CD4-positive, alpha-beta T cell treated with Interleukin-4 for 1 hour (primary cell): ENCODE measurements around the gene NFIB.

Source experiments
- DNase-seq, 2 donors: peaks; one replicate each; pipeline ENCODE4 v3.0.0-alpha.2; 2020 to 2022

Gene NFIB

DNA sequence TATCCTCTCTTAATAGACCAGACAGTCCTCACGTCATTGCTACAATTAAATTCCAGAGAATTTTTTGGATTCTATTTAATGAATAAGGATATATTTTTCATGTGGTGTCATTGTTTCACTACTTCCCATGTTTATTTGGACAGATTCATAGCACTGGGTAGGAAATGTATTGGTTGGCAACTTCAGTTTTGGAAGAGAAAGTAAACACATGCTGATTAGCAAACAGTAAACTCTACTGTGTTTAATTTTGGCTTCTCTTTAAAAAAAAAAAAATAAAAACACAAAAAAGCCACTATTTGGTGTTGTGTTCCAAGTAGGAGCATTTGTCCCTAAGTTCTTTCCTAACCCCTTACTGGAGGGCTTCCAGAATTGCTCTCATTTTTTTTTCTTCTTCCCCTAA lies 77.3 kb downstream of the NFIB start:
- DNase-seq, result no peak

DNA sequence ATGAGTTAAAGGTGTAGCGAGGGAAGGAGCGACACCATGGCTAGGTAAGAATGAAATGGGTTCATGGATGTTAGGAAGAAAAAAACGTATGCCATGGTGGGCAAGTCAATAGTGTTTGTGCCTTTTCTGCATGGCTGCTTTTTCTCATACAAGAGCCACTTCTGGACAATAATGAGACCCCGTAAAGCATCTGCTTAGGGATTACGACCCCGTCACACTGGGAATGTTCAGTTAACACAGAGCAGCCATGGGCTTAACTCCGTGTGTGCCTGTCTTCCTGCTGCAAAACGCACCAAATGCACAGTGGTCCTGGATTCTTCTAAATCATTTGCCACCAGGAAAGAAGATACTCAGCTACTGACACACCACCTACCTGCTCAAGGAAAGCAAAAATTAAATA lies 81.8 kb downstream of the NFIB start:
- DNase-seq, result no peak

DNA sequence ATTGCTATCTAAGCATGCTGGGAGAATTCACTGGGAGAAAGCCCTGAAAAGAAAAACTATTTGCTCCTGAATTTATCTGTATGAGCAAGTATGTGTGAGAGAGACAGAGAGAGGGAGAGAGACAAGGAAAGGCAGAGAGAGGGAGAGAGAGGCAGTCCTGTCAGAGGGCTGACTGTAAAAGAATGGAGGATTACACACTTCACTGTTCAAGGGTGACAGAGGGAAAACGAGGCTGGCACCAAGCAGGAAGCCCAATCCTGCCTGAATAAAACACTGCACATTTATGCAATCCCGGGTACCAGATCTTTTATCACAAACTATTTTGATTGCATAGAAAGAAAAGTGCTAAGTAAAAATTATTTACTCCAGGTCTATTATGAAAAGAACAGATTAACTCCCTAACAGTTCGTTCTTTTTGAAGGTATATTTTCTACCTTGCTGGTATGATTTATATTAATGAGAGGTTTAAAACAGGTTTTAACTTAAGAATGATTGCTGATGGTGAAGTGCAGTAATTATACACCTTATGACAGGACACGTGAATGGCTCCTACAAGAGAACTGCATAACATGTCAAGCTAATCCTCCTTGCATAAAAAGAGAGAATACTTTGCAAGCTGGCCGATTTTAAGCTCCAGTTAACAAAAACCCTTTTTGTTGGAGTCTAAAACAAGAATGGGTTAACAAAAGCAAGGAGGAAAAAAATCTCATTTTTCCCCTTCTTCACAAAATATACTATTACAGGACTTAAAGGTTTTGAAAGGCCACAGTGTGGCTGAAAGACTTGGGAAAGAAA lies 82.5 kb downstream of the NFIB start:
- DNase-seq, result no peak

DNA sequence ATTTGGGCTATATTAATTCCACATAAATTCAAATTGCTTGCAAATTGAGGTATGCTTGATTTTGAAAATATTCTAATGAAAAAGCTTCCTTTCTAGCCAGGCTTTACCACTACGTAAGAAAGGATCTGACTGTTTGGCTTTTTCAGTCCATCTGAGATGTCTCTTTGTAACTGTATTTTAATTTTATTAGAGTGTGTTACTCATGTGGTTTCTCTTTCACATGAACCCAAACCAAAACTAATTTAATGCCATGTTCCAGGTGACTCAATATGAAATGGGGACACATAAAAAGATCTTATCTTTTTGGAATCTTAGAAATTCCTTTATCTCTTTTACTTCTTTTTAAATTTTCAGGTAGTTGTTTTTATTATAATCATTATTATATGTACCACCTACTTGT lies 85.3 kb downstream of the NFIB start:
- no peak for DNase-seq

DNA sequence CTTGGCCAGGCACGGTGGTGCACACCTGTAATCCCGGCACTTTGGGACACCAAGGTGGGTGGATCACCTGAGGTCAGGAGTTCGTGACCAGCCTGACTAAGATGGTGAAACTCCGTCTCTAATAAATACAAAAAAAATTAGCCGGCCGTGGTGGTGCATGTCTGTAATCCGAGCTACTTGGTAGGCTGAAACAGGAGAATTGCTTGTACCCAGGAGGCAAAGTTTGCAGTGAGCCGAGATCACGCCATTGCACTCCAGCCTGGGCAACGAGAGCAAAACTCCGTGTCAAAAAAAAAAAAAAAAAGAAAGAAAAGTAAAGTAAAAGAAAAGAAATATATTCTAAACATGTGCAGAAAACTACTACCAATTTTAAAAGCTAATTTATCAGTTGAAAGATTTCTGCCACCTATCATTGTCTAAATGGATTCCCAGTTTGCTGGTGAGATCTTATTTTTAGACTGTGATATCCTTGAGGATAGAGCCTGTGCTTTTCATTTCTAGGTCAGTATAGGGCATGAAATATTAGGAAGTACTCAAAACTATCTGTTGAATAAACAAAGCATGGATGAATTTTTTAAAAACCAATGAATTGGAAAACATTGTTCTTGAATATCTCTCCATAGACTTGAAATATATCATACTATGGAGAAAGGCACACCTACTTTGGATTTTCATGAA lies 86.9 kb downstream of the NFIB start:
- no peak for DNase-seq

DNA sequence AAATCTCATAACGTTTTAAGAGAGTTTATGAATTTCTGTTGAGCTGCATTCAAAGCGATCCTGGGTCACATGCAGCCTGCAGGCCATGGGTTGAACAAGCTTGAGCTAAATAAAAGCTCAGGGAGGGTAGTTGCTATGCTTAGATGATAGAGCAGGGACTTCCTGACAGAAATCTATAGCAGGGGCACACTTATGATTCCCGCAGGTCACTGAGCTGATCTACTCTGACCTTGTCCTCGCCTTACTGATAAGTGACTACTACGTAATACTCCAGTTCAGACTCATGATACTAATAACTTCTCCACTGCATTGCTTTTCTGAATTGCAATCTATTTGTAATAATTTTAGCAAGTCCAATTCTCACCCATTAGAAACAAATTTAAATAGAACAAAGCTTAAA lies 90.9 kb downstream of the NFIB start:
- DNase-seq, result no peak

DNA sequence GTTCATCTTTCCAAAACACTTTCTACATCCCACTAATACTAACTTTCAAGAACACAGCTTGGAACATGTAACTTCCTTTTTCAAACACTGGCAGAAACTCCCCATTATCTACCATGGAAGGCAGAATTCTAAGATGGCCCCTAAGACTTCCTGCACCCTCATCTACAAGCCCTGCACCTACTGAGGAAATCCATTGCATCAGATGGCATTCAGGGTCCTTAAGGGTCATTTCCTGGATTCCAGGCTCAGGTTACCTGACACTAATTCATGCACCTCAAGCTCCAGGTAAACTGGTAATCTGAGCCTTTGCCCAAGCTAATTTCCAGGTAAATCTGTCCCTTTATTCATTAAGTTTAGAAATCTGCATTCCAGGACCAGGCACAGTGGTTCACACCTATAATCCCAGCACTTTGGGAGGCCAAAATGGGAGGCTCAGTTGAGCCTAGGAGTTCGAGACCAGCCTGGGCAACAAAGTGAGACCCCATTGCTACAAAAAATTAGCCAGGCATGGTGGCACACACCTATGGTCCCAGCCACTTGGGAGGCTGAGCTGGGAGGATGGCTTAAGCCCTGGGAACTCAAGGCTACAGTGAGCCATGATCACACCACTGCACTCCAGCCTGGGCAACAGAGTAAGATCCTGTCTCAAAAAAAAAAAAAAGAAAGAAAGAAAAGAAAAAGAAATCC lies 91.6 kb downstream of the NFIB start:
- no peak for DNase-seq

DNA sequence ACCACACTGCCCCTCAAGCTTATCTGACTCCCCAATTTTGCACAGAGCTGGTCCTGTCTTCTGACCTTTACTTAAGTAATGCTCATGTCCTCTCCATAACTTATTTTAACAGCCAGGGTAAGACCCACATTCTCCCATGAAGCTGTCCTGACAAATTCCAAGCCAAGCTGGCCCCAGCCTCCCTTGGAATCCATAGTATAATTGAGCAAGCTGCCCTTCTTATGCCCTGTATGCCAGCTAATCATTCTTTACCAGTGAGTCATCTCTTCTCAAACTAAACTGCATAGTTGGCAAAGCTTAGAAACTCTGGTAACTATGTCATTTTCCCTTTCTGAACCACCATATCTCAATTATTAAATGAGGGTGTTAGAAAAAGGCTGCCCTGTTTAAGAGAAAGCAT lies 92.4 kb downstream of the NFIB start:
- DNase-seq, result no peak

DNA sequence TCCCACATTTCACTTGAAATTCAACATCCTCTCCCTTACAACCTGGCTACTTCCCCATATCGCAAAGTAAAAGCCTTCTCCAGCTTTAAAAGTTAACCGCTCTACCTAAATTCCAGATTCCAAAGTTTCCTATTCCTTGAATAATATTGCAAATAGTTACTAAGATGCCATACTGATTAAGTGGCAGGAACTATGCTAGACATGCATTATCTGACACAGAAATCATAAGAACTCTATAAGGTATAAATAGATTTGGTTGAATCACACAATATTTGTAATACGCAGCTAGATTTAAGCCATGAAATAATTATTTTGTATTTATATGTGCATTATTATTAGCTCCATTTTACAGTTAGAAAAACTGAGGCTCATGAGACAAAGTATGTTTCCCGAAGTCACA lies 92.8 kb downstream of the NFIB start:
- no peak for DNase-seq

DNA sequence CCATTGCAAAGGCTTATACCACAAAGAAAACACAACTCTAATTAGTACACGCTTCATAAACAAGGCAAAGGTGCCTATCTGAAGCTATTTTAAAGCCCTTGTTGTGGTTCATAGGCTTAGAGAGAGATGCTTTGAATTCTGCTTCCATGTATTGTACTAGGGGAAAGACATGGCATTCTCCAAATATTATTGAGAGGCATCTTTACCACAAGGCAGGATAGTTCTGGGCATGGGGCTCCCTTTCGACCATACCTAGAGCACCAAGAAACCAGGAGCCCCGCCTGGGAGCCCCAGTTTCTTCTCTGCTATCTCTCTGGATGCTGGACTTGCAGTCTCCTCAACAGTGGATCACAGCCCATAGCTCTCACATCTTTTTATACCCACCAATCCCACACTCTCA lies 93.7 kb downstream of the NFIB start:
- DNase-seq, result no peak

DNA sequence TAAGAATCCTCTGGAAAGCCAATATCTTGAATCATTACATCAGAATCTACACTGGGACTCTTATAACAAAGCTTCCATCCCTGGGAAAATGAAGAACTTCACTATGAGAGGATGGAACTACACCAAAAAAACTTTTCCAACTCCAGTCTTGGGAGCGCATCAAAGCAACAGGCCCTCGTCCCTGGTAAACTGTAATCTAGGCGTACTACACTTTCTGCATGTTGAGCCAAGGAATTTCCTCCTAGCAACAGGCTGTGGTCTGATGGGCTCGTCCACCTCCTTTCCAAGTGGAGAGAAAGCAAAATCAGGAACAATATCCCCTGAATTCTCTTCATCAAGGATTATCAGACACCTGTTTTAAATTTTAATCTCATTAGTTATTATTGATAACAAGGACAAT lies 94.1 kb downstream of the NFIB start:
- DNase-seq, result no peak

DNA sequence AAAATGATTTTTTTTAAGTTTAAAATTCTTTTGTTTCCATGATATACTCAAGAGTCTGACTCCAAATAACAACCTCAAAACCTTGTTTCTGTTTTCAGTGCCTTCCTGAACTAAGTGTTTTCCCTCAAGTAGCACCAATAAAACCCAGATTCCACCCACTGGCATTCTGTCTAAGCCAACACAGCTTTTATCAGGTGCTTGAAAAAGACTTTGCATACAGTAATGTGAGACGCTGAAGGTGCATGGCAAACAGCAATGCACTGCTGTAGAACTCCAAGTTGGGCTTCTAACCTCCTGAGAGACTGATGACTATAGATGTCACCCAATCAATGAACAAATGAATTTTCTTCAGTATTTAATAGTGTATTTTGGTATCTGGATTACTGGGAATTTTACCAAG lies 95.7 kb downstream of the NFIB start:
- DNase-seq, result no peak

DNA sequence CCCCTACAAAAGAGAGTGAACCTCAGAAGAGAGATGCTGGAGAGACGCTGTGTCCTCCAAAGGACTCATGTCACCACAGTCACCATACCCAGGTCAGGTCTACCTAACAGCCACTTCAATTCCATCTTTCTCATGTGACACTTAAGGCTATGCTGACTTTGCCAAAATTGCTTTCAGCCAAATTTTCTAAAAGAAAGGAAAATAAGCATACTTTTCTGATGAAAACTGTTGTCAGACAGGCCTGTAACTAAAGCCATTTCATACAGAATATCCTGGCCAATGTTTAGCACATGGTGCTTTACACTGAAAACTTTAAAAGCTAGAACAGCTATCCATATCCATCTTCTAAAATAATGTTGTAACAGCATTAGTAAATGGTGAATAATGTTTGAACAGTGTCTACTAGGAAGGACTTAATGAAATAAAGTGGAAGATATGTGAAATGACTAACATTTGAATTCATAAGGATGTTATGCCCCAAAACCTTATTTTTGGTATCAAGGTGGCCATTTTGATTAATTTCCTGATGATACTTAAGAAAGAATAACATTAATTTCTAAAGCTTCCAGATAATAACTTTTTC lies 97.2 kb downstream of the NFIB start:
- no peak for DNase-seq

DNA sequence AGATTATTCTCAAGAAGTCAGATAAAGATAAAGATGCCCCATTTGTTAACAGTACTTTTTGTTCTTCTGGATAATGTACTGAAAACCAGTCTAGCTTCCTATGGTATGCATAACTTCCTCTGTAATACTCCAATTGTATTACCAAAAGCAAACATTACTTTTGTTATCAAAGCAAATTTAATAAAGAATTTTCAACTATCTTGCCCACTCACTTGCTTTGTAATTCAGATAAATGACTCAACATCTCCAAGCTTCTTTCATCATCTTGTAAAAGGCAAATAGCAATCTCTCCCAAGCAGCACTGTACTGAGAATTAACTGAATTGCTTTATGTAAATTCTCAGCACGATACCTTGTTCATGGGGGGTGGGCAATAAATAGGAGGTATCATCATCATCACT lies 98.3 kb downstream of the NFIB start:
- DNase-seq, result no peak

DNA sequence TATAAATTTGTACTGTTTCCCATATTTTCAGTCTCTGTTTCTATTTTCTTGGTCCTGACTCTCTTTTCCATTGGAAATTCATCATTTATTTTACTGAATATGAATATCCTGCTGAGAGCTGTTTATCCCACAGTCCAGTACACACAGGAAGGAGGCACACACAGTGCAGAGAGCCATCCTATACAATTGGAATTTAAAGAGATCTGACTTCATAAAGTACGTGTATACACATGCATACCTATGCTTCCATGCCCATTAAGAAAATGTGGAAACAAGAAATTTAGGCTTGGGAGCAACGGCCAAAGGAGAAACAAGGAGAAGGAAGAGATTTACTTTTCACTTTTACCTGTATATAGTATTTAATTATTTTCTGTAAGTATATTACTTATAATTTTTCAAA lies 99.2 kb downstream of the NFIB start:
- DNase-seq, result no peak

DNA sequence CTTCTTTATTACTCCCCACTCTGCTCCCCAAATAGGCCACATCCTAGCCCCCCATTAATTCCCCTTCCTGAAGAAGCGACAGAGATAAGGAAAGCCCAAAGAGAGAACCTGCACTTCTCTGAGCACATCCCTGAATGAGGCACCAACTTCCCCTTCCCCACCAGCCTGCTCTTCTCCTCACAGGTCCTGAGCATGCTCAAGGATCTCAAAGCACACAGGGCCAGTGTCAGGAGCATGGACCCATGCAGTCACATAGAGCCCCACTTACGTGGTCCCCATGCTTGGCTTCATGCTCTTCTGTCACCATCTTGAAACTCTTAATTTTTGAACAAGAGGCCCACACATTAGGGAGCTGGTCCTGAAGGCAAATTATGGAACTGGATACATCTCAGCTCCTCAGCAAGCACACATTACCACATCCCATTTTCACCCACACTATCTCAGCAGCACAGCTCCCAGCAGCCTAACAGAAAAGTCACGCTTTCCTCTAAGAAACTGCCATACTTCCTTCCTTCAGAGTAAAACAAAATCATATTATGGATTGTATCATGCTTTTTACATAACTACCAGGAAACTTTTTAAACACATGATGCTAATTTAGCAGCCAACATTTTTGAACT lies 99.8 kb downstream of the NFIB start:
- no peak for DNase-seq

DNA sequence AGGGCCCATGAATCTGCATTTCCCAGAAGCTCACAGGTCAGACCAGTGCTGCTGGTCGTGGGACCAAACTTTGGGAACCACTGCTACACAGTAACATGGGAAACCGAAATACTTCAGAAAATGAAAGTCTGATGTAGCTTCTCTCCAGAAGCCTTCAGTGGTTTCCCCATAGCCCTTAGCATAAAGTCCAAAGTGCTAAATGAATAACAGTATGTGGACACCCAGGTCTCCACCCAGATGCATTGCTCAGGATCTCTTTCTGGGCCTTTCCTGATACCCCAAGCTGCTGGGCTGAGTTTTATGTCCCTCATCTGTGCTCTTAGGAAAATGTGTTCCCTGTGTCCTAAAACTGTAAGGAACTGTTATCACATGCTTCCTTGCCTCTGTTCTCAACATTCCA lies 100.4 kb downstream of the NFIB start:
- no peak for DNase-seq

DNA sequence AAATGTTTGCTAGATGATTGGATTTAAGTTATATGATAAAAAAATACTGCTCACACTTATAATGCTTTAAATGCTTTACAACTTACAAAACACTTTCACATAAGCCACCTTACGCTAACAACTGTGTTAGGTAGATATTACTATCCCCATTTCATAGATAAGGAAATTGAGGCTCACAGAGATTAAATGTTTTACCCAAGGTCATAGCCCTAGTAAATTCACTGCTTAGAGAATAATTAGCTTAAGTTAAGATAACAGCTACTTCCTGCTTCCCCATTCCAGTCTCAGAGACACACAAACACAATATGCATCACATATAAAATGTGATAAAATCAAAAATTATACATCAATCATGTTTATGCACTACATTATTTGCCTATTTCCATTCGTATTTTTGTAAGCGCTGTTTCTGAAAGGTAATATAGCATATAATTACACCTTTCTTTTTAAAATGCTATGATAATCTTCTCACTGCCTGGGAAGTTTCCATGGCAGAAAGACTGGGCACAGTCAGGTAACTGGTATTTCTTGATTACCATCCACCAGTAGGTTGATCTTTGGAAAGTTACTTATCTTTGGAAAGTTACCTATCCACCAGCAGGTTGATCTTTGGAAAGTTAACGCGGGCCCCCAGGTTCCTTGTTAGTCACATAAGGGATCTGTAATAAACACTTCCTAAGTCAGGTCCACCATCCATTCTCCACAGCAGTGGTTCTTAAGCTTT lies 101.1 kb downstream of the NFIB start:
- DNase-seq, result no peak

DNA sequence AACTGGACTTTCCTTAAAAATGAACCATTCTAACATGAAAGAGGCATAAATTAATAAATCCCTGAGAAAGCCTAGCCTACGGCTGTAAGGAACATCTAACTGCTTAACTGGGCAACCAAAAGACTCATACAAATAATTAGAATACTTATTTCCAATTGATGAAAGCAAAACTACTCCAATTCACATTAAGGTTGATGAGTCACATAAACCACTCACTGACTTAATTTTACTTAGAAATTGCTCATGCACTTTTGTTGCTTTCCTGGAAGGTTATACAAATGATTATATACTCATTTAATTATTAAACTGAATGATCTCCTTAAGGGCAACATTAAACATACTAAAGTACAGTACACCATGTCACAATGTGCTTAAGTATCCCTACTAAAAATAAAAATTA lies 101.9 kb downstream of the NFIB start:
- DNase-seq, result no peak

DNA sequence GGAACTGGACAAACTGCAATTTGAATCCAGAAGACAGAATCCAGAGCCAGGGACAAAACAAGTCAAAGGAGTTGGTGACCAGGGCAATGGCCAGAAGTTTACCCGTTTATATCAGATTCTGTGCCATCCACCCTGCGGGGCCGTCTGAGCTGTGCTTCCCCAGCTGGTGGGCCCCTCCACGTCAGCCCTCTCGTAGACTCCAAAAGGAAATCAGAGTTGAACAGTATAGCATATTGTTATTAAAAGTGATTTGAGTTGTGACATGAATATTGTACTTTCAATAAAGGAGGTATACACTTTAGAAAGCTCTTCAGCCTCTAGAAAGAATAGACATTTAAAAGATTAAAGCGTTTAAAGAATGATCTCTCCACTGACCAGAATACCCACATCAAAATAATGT lies 102.4 kb downstream of the NFIB start:
- DNase-seq, result no peak

DNA sequence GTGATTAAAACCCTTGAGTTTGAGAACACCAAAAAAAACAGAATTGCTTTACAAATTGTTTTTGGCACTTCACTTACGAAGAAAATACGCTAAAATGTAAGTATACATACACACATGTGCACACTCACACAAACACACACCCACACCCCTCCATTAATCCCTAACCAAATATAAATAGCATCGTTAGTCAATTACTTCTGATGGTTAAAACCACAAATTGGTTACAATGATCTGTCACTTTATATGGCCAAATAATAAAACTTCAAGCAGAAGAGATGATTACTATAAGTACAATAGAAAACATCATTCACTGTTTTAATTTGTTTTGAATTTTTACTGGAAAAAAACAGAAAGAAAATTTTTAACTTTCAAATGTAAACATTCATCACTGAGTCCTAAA lies 103.5 kb downstream of the NFIB start:
- DNase-seq, result no peak
